Measurements from ENCODE around the gene CCL17. TPM values are rescaled to one million over a fixed set of nuclear protein-coding genes. Genes with fewer than 3 reads are reported as not detected.

CCL17 gene
- total and polyA plus RNA-seq, 9 of the 15 experiments (the other 6 are each of a cell fraction or from before 2014, with no cell fraction given): not detected

- TF ChIP-seq ELK3 (CRISPR knock-in tag; IDR thresholded peaks at IDR 0.05) (no peak), DNMT1 (IDR thresholded peaks at IDR 0.05) (no peak), TFAM (CRISPR knock-in tag; conservative IDR thresholded peaks at IDR 0.05) (no peak), CXXC5 (CRISPR knock-in tag; IDR thresholded peaks at IDR 0.05) (no peak), KLF1 (tag; IDR thresholded peaks at IDR 0.05) (no peak), SLC30A9 (CRISPR knock-in tag; IDR thresholded peaks at IDR 0.05) (no peak), YY1 (IDR thresholded peaks at IDR 0.05; ENCODE audit: borderline replicate concordance in 1 of 3, control insufficient read depth in 1 of 3, extremely low read depth in 1 of 3, insufficient read depth in 3 of 3, insufficient read length in 1 of 3, insufficient replicate concordance in 2 of 3, low read depth in 1 of 3, low read length in 2 of 3) (peak in 1 of 3 experiments; percentile 13), PRPF4 (IDR thresholded peaks at IDR 0.05; ENCODE audit: insufficient read depth, low read depth, low read length, poor library complexity, severe bottlenecking) (no peak), SFPQ (IDR thresholded peaks at IDR 0.05; ENCODE audit: low read depth, low read length) (no peak), SMARCB1 (IDR thresholded peaks at IDR 0.05; ENCODE audit: insufficient read length, low read depth) (no peak), TSC22D4 (tag; IDR thresholded peaks at IDR 0.05) (no peak), GTF2B (IDR thresholded peaks at IDR 0.05; ENCODE audit: extremely low read depth, insufficient read length) (no peak), SREBF1 (IDR thresholded peaks at IDR 0.05; ENCODE audit: borderline replicate concordance, low read depth, low read length) (no peak), SP1 (CRISPR knock-in tag; IDR thresholded peaks at IDR 0.05) (peak; percentile 46; the same call in 1 of the 2 replicates), ETS1 (conservative IDR thresholded peaks at IDR 0.05; ENCODE audit: control insufficient read depth, low read depth, low read length) (no peak), PPARD (CRISPR knock-in tag; IDR thresholded peaks at IDR 0.05) (no peak)
Observed at GRCh38 chr16:57422026-57422944, 17.7 kb downstream of the CCL17 start (continued).
